ENCODE measurements around the gene ENOX1.

ENOX1 gene

DNA sequence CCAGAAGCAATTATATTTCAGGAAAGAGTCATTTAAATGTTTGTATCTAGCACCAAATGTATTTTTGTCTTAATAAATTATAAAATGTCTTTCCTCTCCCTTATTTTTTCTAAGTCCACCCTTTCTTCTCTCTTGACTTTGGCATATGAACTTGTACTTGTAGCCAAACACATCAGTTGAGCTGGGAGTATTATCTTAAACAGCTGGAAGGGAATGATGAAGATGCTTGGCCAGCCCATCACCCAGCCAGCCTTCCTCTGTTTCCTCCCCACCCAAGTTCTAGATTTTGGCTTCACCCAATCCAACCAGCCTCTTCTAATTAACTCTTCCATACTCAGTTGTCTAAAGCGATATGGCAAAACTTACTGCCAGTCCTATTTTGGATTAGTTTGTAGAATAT lies 272.5 kb downstream of the ENOX1 start:
- H3K4me3 ChIP-seq (ENCODE audit: low read depth, low read length) = no peak overlapping the region
- DNase-seq (ENCODE audit: low read depth) = no peak
- TF ChIP-seq, protein P1, sequence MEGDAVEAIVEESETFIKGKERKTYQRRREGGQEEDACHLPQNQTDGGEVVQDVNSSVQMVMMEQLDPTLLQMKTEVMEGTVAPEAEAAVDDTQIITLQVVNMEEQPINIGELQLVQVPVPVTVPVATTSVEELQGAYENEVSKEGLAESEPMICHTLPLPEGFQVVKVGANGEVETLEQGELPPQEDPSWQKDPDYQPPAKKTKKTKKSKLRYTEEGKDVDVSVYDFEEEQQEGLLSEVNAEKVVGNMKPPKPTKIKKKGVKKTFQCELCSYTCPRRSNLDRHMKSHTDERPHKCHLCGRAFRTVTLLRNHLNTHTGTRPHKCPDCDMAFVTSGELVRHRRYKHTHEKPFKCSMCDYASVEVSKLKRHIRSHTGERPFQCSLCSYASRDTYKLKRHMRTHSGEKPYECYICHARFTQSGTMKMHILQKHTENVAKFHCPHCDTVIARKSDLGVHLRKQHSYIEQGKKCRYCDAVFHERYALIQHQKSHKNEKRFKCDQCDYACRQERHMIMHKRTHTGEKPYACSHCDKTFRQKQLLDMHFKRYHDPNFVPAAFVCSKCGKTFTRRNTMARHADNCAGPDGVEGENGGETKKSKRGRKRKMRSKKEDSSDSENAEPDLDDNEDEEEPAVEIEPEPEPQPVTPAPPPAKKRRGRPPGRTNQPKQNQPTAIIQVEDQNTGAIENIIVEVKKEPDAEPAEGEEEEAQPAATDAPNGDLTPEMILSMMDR (IDR thresholded peaks at IDR 0.05; ENCODE audit: low read depth, low read length, missing control alignments) = no peak

DNA sequence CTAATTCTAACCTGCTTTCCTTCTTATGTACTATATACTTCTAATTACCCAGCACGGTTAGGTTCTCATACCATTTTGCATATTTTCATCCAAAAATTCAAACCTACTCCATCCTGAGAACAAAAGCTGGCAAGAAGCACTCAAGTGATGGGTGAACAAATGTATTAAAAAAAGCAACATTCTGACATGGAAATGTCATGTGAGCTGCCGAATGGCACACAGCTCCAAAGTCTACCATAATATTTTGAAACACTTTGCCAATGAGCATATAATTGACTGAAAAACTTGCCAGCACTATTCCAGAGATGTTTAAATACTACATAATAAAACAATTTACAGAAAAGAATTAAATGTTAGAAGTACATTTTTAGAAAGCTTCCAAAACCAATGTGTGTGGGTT lies 274.6 kb downstream of the ENOX1 start:
- no peak overlapping the region for H3K4me3 ChIP-seq (ENCODE audit: low read depth, low read length)
- TF ChIP-seq, protein P1 (IDR thresholded peaks at IDR 0.05; ENCODE audit: low read depth, low read length, missing control alignments) = no peak
- no peak for DNase-seq (ENCODE audit: low read depth)

DNA sequence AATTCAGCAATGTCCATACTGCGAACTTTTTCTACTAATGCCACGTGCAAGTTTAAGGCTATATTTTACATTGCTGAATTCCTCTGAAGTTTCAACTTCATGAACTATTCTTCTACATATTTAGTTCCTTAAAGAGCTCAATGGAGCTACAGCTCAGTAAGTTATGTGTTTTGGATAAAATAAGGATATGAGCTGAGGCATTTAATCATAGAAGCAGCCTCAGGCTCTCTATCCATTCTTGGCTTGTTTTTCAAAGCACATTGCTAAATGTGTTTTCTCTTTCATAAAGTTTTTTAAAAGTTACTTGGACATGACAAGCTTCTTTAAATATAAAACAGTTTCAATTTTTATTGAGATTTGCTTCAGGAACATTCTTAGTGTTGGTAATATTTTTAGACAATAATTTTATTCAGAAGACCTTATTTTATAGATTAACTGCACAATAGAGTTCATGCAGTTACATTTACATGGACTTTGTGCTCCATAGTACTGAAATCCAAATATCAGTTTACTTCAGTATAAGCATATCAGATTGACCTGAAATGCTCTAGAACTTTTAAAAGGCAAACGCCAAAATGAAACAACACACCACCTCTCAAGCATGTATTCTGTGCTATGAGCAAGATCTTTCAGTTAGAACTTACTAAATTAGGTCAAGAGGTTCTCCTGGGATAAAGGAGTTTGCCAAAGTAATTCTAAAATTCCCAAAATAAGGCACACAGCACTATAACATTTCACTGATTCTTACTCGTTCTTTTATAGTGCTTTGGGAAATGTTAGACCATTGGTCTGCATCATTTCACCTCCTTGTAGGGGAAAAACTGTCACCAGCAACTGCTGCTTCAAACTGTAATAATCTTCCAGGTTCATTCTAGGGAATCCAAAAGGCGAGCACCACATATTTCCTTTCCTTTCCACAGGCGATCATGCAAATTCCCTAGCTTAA lies 275.5 kb downstream of the ENOX1 start:
- TF ChIP-seq, protein P1 (IDR thresholded peaks at IDR 0.05; ENCODE audit: low read depth, low read length, missing control alignments) = no peak
- H3K4me3 ChIP-seq (ENCODE audit: low read depth, low read length) = no peak overlapping the region
- DNase-seq (ENCODE audit: low read depth) = no peak

DNA sequence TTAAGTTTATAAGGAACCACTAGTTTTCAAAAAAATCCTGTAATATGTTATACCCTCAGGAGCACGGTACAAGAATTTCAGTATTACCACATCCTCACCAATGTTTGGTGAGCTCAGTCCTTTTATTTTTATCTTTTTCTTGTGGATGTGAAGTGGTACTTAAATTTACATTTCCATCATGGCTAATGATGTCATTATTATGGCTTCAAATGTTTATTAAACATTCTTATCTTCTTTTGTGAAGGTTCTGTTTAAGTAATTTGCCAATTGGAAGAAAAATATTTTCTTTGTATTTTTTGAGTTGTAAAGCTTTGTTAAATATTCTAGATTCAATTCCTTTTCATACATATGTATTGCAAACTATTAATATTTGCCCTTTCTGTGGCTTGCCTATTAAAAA lies 291.0 kb downstream of the ENOX1 start:
- no peak for DNase-seq (ENCODE audit: low read depth)
- H3K4me3 ChIP-seq (ENCODE audit: low read depth, low read length) = no peak overlapping the region
- TF ChIP-seq, protein P1 (IDR thresholded peaks at IDR 0.05; ENCODE audit: low read depth, low read length, missing control alignments) = no peak

DNA sequence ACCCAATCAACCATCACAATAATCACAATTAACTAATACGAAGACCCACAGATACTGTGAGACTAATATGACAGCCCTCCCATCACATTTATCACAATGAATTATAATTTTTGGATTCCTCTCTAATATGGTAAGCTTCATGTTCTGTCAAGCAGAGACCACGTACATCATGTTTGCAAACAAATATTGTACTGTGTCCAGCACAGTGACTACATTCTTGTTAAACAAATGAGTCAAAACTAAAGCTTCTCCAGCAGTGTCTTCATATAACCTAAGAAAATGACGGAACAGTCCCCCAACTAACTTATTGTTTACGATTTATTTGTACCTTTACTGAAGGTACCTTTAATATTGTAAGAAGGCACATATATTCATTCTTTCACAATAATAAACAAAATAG lies 292.6 kb downstream of the ENOX1 start:
- H3K4me3 ChIP-seq (ENCODE audit: low read depth, low read length) = no peak overlapping the region
- TF ChIP-seq, protein P1 (IDR thresholded peaks at IDR 0.05; ENCODE audit: low read depth, low read length, missing control alignments) = no peak
- no peak for DNase-seq (ENCODE audit: low read depth)

DNA sequence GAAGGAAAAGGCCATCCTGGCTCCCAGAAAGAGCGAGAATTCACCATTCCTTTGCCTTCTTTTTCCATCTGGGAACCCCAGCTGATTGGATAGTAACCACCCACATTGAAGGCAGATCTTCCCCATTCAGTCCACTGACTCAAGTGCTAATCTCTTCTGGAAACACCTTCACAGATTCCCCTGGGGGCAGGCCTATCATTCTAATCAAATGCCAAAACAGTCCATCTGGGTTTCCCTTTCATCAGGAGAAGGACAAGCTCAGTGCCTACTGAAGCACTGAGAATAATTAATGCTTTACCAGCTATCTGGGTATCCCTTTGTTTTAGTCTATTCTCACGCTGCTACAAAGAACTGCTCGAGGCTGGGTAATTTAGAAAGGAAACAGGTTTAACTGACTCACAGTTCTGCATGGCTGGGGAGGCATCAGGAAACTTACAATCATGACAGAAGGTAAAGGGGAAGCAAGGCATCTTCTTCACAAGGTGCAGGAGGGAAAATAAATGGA lies 293.2 kb downstream of the ENOX1 start:
- TF ChIP-seq, protein P1 (IDR thresholded peaks at IDR 0.05; ENCODE audit: low read depth, low read length, missing control alignments) = no peak
- H3K4me3 ChIP-seq (ENCODE audit: low read depth, low read length) = no peak overlapping the region
- DNase-seq (ENCODE audit: low read depth) = no peak

Data from GM12864 (cell line).